HG02870 (cell line): ENCODE measurements around the gene NASP.

Source experiments
- ATAC-seq: cut with Tn5 transposase; IDR thresholded peaks from one replicate; pipeline ENCODE4 v1.9.1; 2021; ENCODE audit warnings: mild to moderate bottlenecking, moderate library complexity; ENCODE audit not compliant: unreplicated experiment

NASP gene

GRCh38 chr1:45619149-45619921 is 35.5 kb downstream of the NASP start:
- ATAC-seq: no peak

- ATAC-seq: no peak
Measured at GRCh38 chr1:45620588-45621500, 37.0 kb downstream of the NASP start.

- no peak for ATAC-seq
Measured at GRCh38 chr1:45621501-45621836, 37.6 kb downstream of the NASP start.

GRCh38 chr1:45621895-45622523 is 38.2 kb downstream of the NASP start:
- no peak for ATAC-seq

GRCh38 chr1:45622524-45623394 is 38.9 kb downstream of the NASP start:
- no peak for ATAC-seq

- no peak for ATAC-seq
Measured at GRCh38 chr1:45623972-45624371, 40.1 kb downstream of the NASP start, which contains the start of gene CCDC17. Gene CCDC17, minus strand, starts transcription at chr1:45624054. Its CDS starts 145 bp downstream, at chr1:45623909.

- no peak for ATAC-seq
Measured at GRCh38 chr1:45629035-45629434, 45.2 kb downstream of the NASP start.

- ATAC-seq: no peak
Measured at GRCh38 chr1:45630429-45630828, 46.6 kb downstream of the NASP start.

- ATAC-seq: no peak
Measured at GRCh38 chr1:45635211-45635610, 51.4 kb downstream of the NASP start.

GRCh38 chr1:45640293-45640692 is 56.5 kb downstream of the NASP start:
- no peak for ATAC-seq

- ATAC-seq: no peak
Measured at GRCh38 chr1:45643321-45643720, 59.5 kb downstream of the NASP start.

- ATAC-seq: no peak
Measured at GRCh38 chr1:45643978-45644377, 60.1 kb downstream of the NASP start.

- no peak for ATAC-seq
Measured at GRCh38 chr1:45644661-45645060, 60.8 kb downstream of the NASP start.

- ATAC-seq: no peak
Measured at GRCh38 chr1:45647248-45648021, 63.6 kb downstream of the NASP start.

GRCh38 chr1:45654540-45655280 is 70.9 kb downstream of the NASP start:
- ATAC-seq: no peak

- no peak for ATAC-seq
Measured at GRCh38 chr1:45656573-45657226, 72.9 kb downstream of the NASP start.

GRCh38 chr1:45658171-45658570 is 74.3 kb downstream of the NASP start:
- ATAC-seq: no peak

- ATAC-seq: no peak
Measured at GRCh38 chr1:45659222-45659621, 75.4 kb downstream of the NASP start.

- no peak for ATAC-seq
Measured at GRCh38 chr1:45660336-45660735, 76.5 kb downstream of the NASP start.
